ENCODE results near the gene NOXA1. TPM values are rescaled to one million over a fixed set of nuclear protein-coding genes. Genes with fewer than 3 reads are reported as not detected.

NOXA1 gene
- polyA plus RNA-seq, 1 donor (not counting 4 experiments of a cell fraction or from before 2014, with no cell fraction given): 0.09 TPM

DNA sequence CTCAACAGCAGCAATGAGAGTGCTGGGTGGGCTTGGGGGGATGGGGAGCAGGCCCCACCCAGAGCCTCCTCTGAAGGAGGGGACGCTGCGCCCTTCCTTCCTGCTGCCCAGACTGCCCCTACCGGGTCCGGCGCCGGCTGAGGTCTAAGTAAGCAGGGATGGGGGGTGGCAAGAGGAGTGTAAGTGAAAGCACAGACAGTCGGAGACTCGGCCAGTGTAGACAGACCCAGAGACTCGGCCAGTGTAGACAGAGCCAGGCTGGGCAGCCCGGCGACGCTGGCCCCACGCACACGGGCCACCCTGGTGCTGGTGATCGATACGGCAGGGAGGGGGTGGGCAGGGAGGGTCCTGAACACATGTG, 25.4 kb downstream of the NOXA1 start:
- Histone ChIP-seq H3K9me3 (ENCODE audit: control insufficient read depth, low read depth, low read length) (no peaks in the 10 kb centered on the region), H3K27ac (ENCODE audit: control insufficient read depth, insufficient read depth, low read length) (no peak overlapping the region), H3K4me3 (ENCODE audit: control insufficient read depth in 2 of 3, extremely low read depth in 1 of 3, insufficient read depth in 2 of 3, low read depth in 1 of 3, low read length in 3 of 3) (no peak overlapping the region), H3K79me2 (ENCODE audit: control insufficient read depth, insufficient read depth, low read length) (no peaks in the 10 kb centered on the region), H3K4me2 (ENCODE audit: control insufficient read depth, extremely low read depth, insufficient read depth, low read depth, low read length) (no peak overlapping the region), H3K9ac (ENCODE audit: control insufficient read depth, extremely low read depth, insufficient read depth, low read length) (no peak overlapping the region), H3K36me3 (ENCODE audit: control insufficient read depth in 2 of 2, extremely low read depth in 1 of 2, insufficient read depth in 2 of 2, low read length in 2 of 2) (peaks cover 8 to 14% of the 10 kb centered on the region in 2 experiments), H2AFZ (ENCODE audit: control insufficient read depth, low read length) (no peak overlapping the region), H4K20me1 (ENCODE audit: control insufficient read depth, extremely low read depth, insufficient read depth, low read length) (peaks cover 5% of the 10 kb centered on the region), H3K4me1 (ENCODE audit: control insufficient read depth, extremely low read depth, insufficient read depth, low read length) (peaks cover 13% of the 10 kb centered on the region), H3K27me3 (ENCODE audit: control insufficient read depth, extremely low read depth, insufficient read depth, low read length) (no peaks in the 10 kb centered on the region), H3K9me1 (ENCODE audit: control insufficient read depth, extremely low read depth, insufficient read depth, low read length) (no peaks in the 10 kb centered on the region)
- DNase-seq (ENCODE audit: low read depth, low spot score): no peak
- TF ChIP-seq, protein P1, sequence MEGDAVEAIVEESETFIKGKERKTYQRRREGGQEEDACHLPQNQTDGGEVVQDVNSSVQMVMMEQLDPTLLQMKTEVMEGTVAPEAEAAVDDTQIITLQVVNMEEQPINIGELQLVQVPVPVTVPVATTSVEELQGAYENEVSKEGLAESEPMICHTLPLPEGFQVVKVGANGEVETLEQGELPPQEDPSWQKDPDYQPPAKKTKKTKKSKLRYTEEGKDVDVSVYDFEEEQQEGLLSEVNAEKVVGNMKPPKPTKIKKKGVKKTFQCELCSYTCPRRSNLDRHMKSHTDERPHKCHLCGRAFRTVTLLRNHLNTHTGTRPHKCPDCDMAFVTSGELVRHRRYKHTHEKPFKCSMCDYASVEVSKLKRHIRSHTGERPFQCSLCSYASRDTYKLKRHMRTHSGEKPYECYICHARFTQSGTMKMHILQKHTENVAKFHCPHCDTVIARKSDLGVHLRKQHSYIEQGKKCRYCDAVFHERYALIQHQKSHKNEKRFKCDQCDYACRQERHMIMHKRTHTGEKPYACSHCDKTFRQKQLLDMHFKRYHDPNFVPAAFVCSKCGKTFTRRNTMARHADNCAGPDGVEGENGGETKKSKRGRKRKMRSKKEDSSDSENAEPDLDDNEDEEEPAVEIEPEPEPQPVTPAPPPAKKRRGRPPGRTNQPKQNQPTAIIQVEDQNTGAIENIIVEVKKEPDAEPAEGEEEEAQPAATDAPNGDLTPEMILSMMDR (optimal IDR thresholded peaks at IDR 0.05 in 1 of 3, IDR thresholded peaks at IDR 0.05 in 1 of 3, conservative IDR thresholded peaks at IDR 0.05 in 1 of 3; ENCODE audit: extremely low read depth in 1 of 3, insufficient read depth in 2 of 3, low read length in 3 of 3): no peak
- TF ChIP-seq EZH2 (IDR thresholded peaks at IDR 0.05; ENCODE audit: low read length): no peak
- dilution Hi-C loops (cut with MboI; ENCODE audit: extremely low pct_ligation_motif_present, low sequenced_read_pairs): no loop called here
- FAIRE-seq: no peak

DNA sequence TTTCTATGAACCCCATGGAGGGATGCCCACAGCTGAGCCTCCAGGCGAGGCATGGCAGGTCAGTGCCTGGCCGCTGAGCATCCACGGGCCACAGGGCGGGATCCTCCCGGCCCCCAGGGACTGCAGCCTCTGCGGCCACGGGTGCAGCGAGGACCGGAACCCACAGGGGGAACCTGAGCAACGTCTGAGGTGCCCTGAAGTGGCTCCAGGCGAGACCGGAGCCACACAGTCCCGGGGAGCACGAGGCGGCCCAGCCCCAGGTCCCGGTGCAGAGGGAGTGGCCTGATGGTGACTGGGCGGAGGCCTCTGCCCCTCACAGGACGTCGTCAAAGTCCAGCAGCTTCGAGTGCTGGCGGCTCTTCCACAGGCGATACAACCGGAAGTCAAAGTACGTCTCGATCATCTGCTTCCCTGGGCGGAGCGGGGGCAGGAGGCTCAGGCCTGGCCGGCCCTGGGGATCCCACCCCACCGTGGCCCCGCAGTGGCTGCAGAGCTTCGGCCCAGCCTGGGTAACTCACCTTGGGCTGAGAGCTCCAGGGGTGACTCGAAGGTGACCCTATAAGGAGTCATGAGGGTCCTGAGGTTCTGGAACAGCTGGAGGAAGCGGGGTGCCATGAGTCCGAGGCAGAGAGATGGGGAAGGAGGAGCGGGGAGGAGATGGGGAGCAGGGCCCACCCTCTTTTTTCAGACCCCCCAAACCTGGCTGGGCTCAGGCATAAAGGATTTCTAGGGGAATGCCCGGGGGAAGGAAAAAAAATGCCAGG, 26.1 kb downstream of the NOXA1 start:
- Histone ChIP-seq H3K4me2 (ENCODE audit: control insufficient read depth, extremely low read depth, insufficient read depth, low read depth, low read length) (no peak overlapping the region), H3K36me3 (ENCODE audit: control insufficient read depth in 2 of 2, extremely low read depth in 1 of 2, insufficient read depth in 2 of 2, low read length in 2 of 2) (peaks cover 8 to 14% of the 10 kb centered on the region in 2 experiments), H3K4me1 (ENCODE audit: control insufficient read depth, extremely low read depth, insufficient read depth, low read length) (peaks cover 15% of the 10 kb centered on the region), H3K27me3 (ENCODE audit: control insufficient read depth, extremely low read depth, insufficient read depth, low read length) (no peaks in the 10 kb centered on the region), H4K20me1 (ENCODE audit: control insufficient read depth, extremely low read depth, insufficient read depth, low read length) (peaks cover 5% of the 10 kb centered on the region), H3K9me3 (ENCODE audit: control insufficient read depth, low read depth, low read length) (no peaks in the 10 kb centered on the region), H3K79me2 (ENCODE audit: control insufficient read depth, insufficient read depth, low read length) (no peaks in the 10 kb centered on the region), H3K27ac (ENCODE audit: control insufficient read depth, insufficient read depth, low read length) (no peak overlapping the region), H3K9ac (ENCODE audit: control insufficient read depth, extremely low read depth, insufficient read depth, low read length) (no peak overlapping the region), H2AFZ (ENCODE audit: control insufficient read depth, low read length) (no peak overlapping the region), H3K9me1 (ENCODE audit: control insufficient read depth, extremely low read depth, insufficient read depth, low read length) (no peaks in the 10 kb centered on the region), H3K4me3 (ENCODE audit: control insufficient read depth in 2 of 3, extremely low read depth in 1 of 3, insufficient read depth in 2 of 3, low read depth in 1 of 3, low read length in 3 of 3) (no peak overlapping the region)
- TF ChIP-seq, protein P1 (optimal IDR thresholded peaks at IDR 0.05 in 1 of 3, IDR thresholded peaks at IDR 0.05 in 1 of 3, conservative IDR thresholded peaks at IDR 0.05 in 1 of 3; ENCODE audit: extremely low read depth in 1 of 3, insufficient read depth in 2 of 3, low read length in 3 of 3): no peak
- TF ChIP-seq EZH2 (IDR thresholded peaks at IDR 0.05; ENCODE audit: low read length): no peak
- dilution Hi-C loops (cut with MboI; ENCODE audit: extremely low pct_ligation_motif_present, low sequenced_read_pairs): no loop called here
- DNase-seq (ENCODE audit: low read depth, low spot score) (no peak), FAIRE-seq (no peak)

Data from keratinocyte (primary cell).